Gastrocnemius medialis (tissue), 4 donors: ENCODE measurements around the gene HUWE1.

Experiments used
- CTCF ChIP-seq, 5 experiments: fragments of 450-650 bp in 3 of 5; fragments of 200-600 bp in 2 of 5; sonication (generic) in 2 of 5; IDR thresholded peaks in 4 of 5; conservative IDR thresholded peaks in 1 of 5; 1 replicate in 4 of 5; 2 replicates in 1 of 5; pipeline ENCODE4 v1.5.1; 2016 to 2019; ENCODE audit warnings: antibody characterized with exemption in 5 of 5, mild to moderate bottlenecking in 3 of 5, moderate library complexity in 3 of 5
- POLR2A ChIP-seq, 2 donors: fragments of 450-650 bp; IDR thresholded peaks; one replicate each; pipeline ENCODE4 v1.6.1; 2017; ENCODE audit warnings: antibody characterized with exemption in 2 of 2, mild to moderate bottlenecking in 2 of 2, moderate library complexity in 2 of 2

- TF ChIP-seq CTCF (IDR thresholded peaks at IDR 0.05 in 4 of 5, conservative IDR thresholded peaks at IDR 0.05 in 1 of 5) (no peak), POLR2A (IDR thresholded peaks at IDR 0.05) (no peak)
Observed at GRCh38 chrX:53642337-53642736, 44.2 kb downstream of the HUWE1 start.
